Endothelial cell of umbilical vein (primary cell): ENCODE measurements around the gene PIK3CG.

Experiments
- POLR2A ChIP-seq: IDR thresholded peaks from 2 replicates; pipeline ENCODE4 v1.6.1; 2012; ENCODE audit warnings: low read depth, mild to moderate bottlenecking, control low read depth, low read length
- TF ChIP-seq, protein P1 (sequence below), 2 donors: IDR thresholded peaks; 1 replicate in 1 of 2; 2 replicates in 1 of 2; pipeline ENCODE4 v1.5.1; 2011; ENCODE audit warnings: low read length in 2 of 2, mild to moderate bottlenecking in 2 of 2, moderate library complexity in 2 of 2, control low read depth in 1 of 2, inconsistent platforms in 1 of 2, low read depth in 1 of 2; ENCODE audit not compliant: insufficient read depth in 1 of 2; ENCODE audit errors: extremely low read depth in 1 of 2

GRCh38 chr7:106874076-106874475 lies 9.0 kb downstream of the PIK3CG start:
- TF ChIP-seq POLR2A: no peak
- TF ChIP-seq, protein P1, sequence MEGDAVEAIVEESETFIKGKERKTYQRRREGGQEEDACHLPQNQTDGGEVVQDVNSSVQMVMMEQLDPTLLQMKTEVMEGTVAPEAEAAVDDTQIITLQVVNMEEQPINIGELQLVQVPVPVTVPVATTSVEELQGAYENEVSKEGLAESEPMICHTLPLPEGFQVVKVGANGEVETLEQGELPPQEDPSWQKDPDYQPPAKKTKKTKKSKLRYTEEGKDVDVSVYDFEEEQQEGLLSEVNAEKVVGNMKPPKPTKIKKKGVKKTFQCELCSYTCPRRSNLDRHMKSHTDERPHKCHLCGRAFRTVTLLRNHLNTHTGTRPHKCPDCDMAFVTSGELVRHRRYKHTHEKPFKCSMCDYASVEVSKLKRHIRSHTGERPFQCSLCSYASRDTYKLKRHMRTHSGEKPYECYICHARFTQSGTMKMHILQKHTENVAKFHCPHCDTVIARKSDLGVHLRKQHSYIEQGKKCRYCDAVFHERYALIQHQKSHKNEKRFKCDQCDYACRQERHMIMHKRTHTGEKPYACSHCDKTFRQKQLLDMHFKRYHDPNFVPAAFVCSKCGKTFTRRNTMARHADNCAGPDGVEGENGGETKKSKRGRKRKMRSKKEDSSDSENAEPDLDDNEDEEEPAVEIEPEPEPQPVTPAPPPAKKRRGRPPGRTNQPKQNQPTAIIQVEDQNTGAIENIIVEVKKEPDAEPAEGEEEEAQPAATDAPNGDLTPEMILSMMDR (IDR thresholded peaks at IDR 0.05; ENCODE audit: extremely low read depth in 1 of 2, insufficient read depth in 1 of 2, low read depth in 1 of 2, low read length in 2 of 2): no peak
